NCI-H446 (cell line): ENCODE data around the gene GPC3.

Experiments used
- DNase-seq, 2 experiments: peaks; one replicate each; lab custom pipeline; 2025; lab: John Stamatoyannopoulos, UW

Gene GPC3

GRCh38 chrX:133840415-133840814 is 145.0 kb downstream of the GPC3 start:
- no peak for DNase-seq

- peak; percentile 49 to 58 for DNase-seq
Measured at GRCh38 chrX:133838761-133839676, 146.4 kb downstream of the GPC3 start.

- no peak for DNase-seq
Measured at GRCh38 chrX:133837091-133837490, 148.3 kb downstream of the GPC3 start.

- DNase-seq = no peak
Measured at GRCh38 chrX:133836561-133836960, 148.8 kb downstream of the GPC3 start.

DNA sequence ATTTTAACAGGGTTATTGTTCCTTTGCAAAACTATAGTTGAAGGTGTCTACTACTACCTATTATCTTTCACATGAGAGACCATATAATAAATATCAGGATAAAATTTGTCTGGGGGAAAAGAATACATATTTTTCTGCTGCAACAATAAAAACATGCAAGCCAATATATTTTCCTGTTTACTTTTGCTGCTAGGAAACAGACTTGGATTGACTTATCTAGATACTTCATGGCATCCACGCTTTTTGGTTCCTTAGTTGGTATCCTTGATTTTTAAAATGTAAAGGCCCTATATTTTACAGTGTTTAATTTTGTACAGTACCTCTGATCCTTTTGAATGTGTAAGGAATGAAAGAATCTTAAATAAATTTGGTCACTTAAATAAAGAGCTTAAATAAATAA is 150.6 kb downstream of the GPC3 start:
- DNase-seq = no peak

GRCh38 chrX:133819546-133819945 is 165.8 kb downstream of the GPC3 start:
- no peak for DNase-seq

DNA sequence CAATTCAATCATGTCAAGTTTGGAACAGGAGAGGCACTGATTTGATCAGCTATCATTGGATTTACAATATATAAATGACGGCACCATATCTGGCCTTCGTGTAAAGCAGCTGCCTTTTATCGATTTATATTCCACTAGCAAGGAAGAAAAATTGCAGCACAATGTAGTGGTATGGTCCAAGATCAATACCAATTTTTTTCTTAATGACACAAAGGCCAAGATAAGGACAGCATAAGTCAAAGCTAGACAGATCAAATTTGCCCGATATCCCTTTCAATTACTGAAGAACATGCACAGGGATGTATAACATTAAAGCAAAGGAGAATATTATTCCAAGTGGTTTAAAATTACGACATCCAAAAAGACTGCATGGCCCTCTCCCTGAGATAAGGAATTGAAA is 167.4 kb downstream of the GPC3 start:
- DNase-seq = no peak

DNA sequence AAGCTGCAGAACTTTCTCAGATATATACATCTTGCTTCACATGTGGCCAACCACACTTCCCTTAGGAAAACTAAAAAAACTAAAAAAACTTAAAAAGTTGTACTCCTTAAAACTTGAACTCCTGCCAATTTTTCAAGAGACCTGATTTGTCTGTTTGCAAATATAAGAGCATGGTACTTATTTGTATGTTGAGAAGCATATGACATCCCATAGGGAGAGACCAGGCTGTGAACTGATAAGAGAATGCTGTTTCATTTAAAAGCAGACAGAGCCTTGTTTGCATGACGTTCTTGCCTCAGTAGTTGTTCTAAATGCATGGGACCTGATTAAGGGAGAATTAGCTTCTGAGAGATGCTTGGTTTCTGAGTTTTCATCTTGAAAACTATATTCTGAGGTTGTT is 169.9 kb downstream of the GPC3 start:
- DNase-seq = no peak

DNA sequence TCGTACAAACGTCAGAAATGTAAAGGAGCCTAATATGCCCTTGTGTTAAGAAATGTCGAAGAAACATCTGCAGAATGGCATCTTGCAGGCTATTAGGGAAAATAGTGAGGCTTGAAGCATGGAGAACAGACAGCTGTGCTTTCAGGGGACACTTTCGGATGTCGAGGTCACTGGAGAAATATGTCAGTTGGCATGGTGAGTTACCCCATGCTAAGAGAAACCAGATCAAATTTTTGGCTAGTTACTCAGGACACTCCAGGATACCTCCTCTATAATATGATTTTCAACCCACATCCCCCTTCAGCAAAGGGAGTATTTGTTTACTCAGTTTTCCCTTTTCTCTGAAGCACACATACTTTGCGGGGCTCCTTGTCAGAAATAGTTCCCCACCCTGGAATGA is 171.4 kb downstream of the GPC3 start:
- no peak for DNase-seq

DNA sequence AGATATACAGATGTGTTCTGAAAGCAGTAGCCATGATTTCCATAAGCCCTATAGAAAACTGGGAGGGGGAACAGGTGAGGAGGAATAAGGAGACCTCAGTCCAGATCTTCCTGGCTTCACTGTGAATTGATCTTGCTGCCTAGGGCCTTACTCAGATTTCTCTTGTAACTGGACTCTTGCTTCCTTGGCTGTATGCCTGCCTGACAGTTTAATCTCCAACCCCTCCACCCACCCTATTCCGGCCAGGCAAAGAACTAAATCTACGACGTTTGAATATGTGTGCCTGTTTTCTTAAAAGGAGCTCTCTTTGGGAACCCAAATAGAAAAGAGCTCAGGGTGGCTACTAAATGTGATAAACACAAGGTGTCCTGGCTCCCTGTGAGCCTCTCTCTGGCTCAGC is 173.0 kb downstream of the GPC3 start:
- DNase-seq = no peak

DNA sequence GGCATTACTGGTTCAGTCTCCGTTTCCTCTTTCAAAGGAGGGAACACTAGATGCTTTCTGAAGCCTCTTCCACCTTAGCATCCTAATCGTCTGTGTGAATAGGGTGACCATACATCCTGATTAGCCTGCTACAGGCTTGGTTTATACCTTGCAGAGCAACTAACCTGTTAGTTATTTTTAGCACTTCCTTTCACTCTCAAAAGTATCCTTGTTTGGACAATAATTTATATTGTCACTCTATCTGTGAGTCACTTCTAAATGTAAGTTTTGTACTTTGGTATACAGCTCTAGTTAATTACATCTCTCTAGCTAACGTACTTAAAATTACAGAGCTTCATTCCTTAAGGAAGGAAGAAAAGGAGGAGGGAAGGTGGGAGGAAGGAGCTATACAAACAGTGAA is 174.5 kb downstream of the GPC3 start:
- DNase-seq = no peak

GRCh38 chrX:133804072-133804471 is 181.3 kb downstream of the GPC3 start:
- no peak for DNase-seq

DNA sequence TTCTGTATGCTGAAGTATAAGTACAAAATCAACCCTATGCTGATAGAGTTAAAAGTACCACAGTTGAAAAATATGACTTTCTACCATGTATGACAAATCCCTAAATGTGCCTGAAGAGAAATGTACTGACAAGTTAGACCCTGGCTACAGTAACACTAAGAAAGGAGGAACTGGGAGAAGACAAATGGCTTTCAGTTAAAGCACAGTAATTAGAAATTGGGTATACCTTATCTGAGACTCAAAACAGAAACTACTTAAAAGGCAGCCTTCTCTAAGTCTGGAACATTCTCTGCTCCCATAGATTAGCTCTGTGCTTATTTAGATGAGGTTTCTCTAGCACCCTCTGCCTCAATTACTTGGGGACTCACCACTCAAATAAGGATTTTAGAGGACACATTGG is 189.1 kb downstream of the GPC3 start:
- DNase-seq = no peak

- no peak for DNase-seq
Measured at GRCh38 chrX:133794126-133794525, 191.3 kb downstream of the GPC3 start.

DNA sequence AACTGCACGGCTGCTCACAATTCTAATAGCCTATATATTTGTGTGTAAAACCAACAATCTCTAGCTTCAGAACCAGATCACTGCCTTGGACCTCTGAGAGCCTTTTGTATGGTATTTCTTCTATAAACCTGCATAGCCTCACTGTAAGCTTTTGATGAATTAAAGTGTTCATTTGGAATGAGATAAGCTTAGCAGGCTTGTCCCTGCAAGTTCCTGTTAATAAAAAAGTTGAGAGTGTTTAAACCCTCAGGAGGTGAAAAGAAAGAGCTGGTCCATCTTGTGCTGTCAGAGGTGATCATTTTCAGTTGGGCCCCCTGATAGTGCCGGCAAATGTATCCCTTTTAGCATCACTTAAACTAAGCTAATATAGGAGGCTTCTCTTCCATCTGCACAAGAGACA is 191.8 kb downstream of the GPC3 start:
- DNase-seq = no peak

- DNase-seq = peak; percentile 93 to 94
Measured at GRCh38 chrX:133792198-133792953, 193.0 kb downstream of the GPC3 start.

DNA sequence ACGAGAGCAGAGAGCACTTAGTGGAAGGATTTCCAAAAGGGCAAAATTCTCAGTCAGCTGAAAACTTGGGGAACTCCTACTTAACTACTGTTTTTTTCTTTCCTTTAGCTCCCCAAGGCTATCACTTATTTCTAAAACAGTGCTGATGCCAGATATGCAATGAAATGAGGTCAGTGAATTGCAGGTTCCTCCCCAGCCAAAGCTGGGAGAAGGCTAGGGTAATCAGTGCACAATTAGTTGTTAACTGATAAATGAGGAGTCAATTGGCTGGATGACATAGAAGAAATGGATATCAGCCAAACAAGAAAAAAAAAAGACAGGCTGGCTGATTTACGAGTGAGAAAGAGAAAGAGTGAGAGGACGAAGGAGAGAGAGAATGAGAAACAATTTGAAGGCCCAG is 195.6 kb downstream of the GPC3 start:
- peak; percentile 35 to 57 for DNase-seq

GRCh38 chrX:133786382-133786781 is 199.0 kb downstream of the GPC3 start:
- no peak for DNase-seq

DNA sequence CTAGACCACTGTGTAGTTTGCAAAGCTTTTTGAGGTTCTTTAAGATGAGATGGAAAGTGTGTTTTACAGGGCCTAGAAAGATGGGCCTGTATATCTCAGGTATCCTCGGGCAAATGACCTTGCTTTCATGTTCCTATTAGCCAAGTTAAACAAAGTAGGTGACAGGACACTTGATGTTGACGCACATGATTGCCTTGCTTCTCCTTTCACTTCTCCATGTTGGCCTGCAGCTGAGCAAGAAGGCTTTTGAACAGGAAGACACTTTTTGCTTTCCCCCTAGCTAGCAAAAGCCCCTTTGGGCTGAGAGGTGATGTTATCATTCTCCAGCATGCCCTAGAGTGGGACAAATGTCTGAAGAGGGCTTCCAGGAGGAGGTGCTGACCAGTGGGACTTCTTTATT is 202.1 kb downstream of the GPC3 start:
- no peak for DNase-seq

DNA sequence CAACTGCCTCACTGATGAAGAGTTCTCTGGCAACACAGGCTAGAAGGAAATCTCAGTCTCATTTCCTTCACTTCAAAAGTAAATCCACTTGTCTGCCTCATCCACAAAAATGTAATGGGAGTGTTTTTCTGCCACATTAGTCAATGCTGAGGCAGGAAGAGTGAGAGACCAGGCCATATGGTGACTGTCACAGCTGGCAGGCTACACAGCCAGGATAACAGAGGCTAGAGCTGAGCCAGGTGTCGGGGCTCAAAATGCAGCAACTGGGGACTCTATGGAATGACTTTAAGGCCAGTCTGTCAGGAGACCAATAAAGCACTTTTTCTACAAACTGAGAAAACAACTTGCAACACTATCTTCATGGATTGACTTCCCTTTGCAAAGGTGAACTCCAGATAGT is 204.2 kb downstream of the GPC3 start:
- DNase-seq = peak; percentile 16 to 45

DNA sequence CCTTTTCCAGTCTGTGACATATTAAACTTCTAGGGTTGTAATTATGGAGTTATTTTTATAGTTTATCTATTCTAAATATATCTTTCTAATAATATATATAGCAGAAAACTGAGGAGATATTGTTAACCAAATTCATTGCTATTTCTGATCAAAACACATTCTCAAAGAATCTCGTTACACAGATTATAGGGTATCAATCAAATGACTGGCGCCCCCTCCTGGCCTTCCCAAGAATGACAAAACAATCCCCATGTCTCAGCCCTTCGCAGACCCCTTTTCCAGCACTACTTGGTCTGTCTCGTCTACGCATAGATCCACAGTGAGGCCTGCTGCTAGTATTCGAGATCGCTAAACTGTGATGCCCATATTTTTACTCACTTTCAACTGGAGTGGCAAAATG is 209.3 kb downstream of the GPC3 start:
- DNase-seq = peak in 1 of 2 experiments; percentile 17

DNA sequence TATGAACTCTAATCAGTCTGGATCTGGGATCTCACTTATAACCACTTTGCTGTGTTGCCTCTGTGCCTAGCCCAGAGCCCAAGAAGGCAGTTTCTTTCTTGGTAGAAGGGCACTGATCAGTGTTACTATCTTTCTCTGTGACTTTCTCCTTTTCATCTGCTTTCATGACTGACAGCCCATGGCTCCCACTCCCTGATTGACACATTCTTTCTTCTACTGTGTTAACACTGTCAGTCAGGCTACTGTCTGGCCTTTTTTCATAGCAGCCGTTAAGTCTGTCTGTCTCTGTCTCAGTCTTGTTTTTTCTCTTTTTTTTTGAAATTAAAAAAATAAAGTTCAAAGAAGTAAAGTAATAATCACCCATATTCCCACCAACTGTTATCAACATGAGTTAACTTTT is 210.6 kb downstream of the GPC3 start:
- no peak for DNase-seq

GRCh38 chrX:133771086-133771646 is 214.2 kb downstream of the GPC3 start:
- DNase-seq = no peak
